Left lobe of liver (tissue), 2 donors: ENCODE results near the gene CEP63. TPM values are rescaled to one million over a fixed set of nuclear protein-coding genes. Genes with fewer than 3 reads are reported as not detected.

Experiments used
- ATAC-seq: fragments of 200-7000 bp; cut with Tn5 transposase; one replicate; pipeline ENCODE4 v1.9.1; 2020; ENCODE audit warnings: mild to moderate bottlenecking, moderate library complexity
- DNase-seq: peaks from one replicate; pipeline ENCODE4 v3.0.0-alpha.2; 2020; ENCODE audit warnings: low spot score
- total RNA-seq: library from RNA; stranded (reverse); gene quantifications from one replicate; pipeline ENCODE4 v1.2.1, GENCODE V29; 2021
- donor health status: DM: no; HTN: no; CAD: no; lungs with moderate emphysema.
- donor health status: DM: no; HTN: yes; CAD: no.

The CEP63 gene
- total RNA-seq, 1 donor from 2014 or later = 9.6 TPM

DNA sequence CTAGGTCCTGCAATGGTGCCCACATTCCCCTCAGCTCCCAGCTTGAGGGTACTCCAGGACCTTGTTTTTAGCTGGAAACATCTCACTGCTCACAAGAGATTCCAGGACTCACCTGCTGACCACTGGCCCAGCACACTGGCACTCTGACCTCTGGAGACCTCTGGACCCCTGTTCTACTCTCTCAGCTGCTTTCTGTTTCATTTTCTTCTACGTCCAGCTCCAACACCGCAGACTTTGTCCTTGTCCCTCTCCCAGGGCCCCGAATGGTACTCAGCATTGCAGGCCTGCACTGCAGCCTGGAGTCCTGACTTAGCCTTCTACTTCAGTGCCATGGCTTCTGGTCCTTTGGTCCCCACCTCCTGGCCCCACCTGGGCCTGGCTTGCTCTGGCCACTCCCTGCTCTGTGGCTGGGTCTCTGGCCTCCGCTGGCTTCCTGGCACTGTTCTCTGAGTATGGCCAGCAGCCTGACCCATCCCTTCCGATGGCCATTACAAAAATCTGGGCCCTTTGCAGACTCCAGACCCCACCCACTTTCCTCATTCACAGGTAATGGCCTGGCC, 137.0 kb downstream of the CEP63 start:
- DNase-seq (no peak), ATAC-seq (peak; percentile 86)

DNA sequence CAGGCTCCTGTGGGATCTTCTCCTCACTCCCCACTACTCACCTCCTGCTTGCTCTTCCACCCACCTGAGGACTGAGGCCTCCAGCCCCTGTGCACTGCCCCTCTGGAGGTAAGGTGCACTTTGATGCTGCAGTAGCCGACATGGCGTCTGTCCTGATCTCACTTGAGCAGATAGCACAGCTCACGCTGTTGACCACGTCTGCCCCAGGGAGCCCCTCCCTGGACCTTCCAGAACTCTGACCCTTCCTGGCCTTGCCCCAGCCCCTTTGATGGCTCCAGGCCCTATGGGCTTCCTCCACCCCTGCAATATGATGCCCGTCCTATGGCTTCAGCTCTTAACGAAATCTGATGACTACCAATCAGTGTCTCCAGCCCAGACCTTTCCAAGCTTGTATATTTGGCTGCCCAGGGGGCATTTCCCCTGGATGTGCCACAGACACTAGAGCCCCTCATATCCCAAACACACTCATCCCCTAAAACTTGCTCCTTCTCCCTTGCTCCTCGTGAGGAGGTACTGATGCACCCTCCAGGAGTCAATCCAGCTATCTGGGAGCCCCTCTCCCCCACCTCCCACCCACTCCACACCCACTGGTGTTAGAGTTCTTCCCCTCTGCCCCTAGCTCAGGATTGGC, 137.9 kb downstream of the CEP63 start:
- no peak for ATAC-seq
- no peak for DNase-seq

Other genes with a start within 250 kb of the CEP63 start
- 14.2 TPM for gene RYK, start 235.2 kb upstream of the CEP63 start, total RNA-seq
- gene AMOTL2, start 111.6 kb upstream of the CEP63 start, total RNA-seq = 26.8 TPM
- gene ANAPC13, start 72 bp upstream of the CEP63 start, total RNA-seq = 25.4 TPM
- not detected for gene KY, start 165.0 kb downstream of the CEP63 start, total RNA-seq